Heart right ventricle (tissue), 16 donors: ENCODE measurements around the gene TEX44. TPM values are rescaled to one million over a fixed set of nuclear protein-coding genes. Genes with fewer than 3 reads are reported as not detected.

Source experiments
- ATAC-seq, 8 donors: fragments of 200-7000 bp; cut with Tn5 transposase; one replicate each; pipeline ENCODE4 v1.9.1; 2020; ENCODE audit warnings: mild to moderate bottlenecking in 8 of 8, moderate library complexity in 8 of 8, moderate number of reproducible peaks in 1 of 8
- DNase-seq, 2 donors: peaks; one replicate each; pipeline ENCODE4 v3.0.0-alpha.2; 2020
- H3K27ac ChIP-seq, 10 donors: fragments of 200-600 bp; sonication (generic) in 2 of 10; one replicate each; pipeline versions ENCODE4 v1.5.0 to v1.8.0; 2020 to 2022; ENCODE audit warnings: mild to moderate bottlenecking in 3 of 10
- H3K27me3 ChIP-seq, 7 donors: fragments of 200-600 bp; one replicate each; pipeline ENCODE4 v1.8.0; 2021 to 2022; ENCODE audit warnings: mild to moderate bottlenecking in 2 of 7
- H3K36me3 ChIP-seq, 9 donors: fragments of 200-600 bp; sonication (generic) in 1 of 9; one replicate each; pipeline versions ENCODE4 v1.5.0 to v1.8.0; 2020 to 2022; ENCODE audit warnings: mild to moderate bottlenecking in 2 of 9
- H3K4me1 ChIP-seq, 9 donors: fragments of 200-600 bp; sonication (generic) in 1 of 9; one replicate each; pipeline versions ENCODE4 v1.5.0 to v1.8.0; 2020 to 2022; ENCODE audit warnings: mild to moderate bottlenecking in 4 of 9
- H3K4me3 ChIP-seq, 10 donors: fragments of 200-600 bp; sonication (generic) in 2 of 10; one replicate each; pipeline versions ENCODE4 v1.5.0 to v1.8.0; 2020 to 2022; ENCODE audit warnings: mild to moderate bottlenecking in 7 of 10, moderate library complexity in 2 of 10
- H3K9me3 ChIP-seq, 11 donors: fragments of 200-600 bp in 10 of 11; sonication (generic) in 2 of 11; one replicate each; pipeline versions ENCODE4 v1.5.0 to v1.8.0; 2013 to 2022; ENCODE audit warnings: mild to moderate bottlenecking in 2 of 11, control low read depth in 1 of 11, moderate library complexity in 1 of 11
- WGBS, 2 donors: extraction: QIAGEN DNeasy Blood & Tissue Kit; methylation state at CpG; one replicate each; pipeline ENCODE4 v1.1.7; 2013; ENCODE audit warnings: inconsistent platforms in 1 of 2; 5-methylcytosine and 5-hydroxymethylcytosine counted together
- intact Hi-C, 10 donors: fragments of 100-400 bp; cut with DNase I; formaldehyde crosslinking; loops; one replicate each; pipeline versions ENCODE4 v1.11.1 to v1.14.2; 2022
- polyA plus RNA-seq, 2 donors: library from polyadenylated mRNA; stranded (reverse); fragments of 200-250 nt; gene quantifications; one replicate each; pipeline ENCODE4 v1.2.3, GENCODE V29; 2013
- total RNA-seq, 10 donors: library from RNA; stranded (reverse); fragmentation: NEBNext Ultra II Directional in 3 of 10; extraction: Animal tissue kit (Norgen Biotek cat#: 25700) in 3 of 10; gene quantifications; one replicate each; pipeline versions ENCODE4 v1.2.1 to v1.2.4, GENCODE V29; 2021 to 2023
- TF ChIP-seq, protein P1 (sequence below), 9 donors: fragments of 200-600 bp; sonication (generic) in 2 of 9; IDR thresholded peaks; one replicate each; pipeline versions ENCODE4 v1.5.0 to v1.8.0; 2021 to 2022; ENCODE audit warnings: antibody characterized with exemption in 9 of 9, mild to moderate bottlenecking in 5 of 9, moderate library complexity in 1 of 9
- donor health status: Arrhythmogenic right ventricular cardiomyopathy.
- donor health status: ischemic (EF 13 %, LVEDD 7.1; RV severe dilation, severe dysfunction).
- donor health status: healthy with polysubstance abuse.
- donor health status: DM: no; HTN: yes; CAD: no.
- donor health status: DM: no; HTN: no; CAD: no.
- donor health status: ischemic (EF 25% LVEDD 6.9; RV normal size, moderate dysfunction).
- donor health status: ischemic (EF 25% LVEDD 5.7; RV mildly dilated, moderate dysfunction).
- donor health status: healthy.
- donor health status: DM: yes; HTN: yes; CAD: no.
- donor health status: Ischemic cardiomyopathy.
- donor health status: ischemic (EF 35%, LVEDD 5.7; RV mildly dilated, moderate dysfunction).
- donor health status: nonischemic (EF 11% LVEDD 7.7; RV severe dilation, severe dysfunction).
- donor health status: DM: yes; HTN: yes; CAD: no.
- donor health status: PGD.
- donor health status: ischemic (EF 29% LVEDD 5.4; RV normal size, mild dysfunction).
- donor health status: nonischemic (EF 23%, LVEDD 6.1; RV moderate dilation, normal function).

The TEX44 gene
- total and polyA plus RNA-seq, 12 donors, result not detected

DNA sequence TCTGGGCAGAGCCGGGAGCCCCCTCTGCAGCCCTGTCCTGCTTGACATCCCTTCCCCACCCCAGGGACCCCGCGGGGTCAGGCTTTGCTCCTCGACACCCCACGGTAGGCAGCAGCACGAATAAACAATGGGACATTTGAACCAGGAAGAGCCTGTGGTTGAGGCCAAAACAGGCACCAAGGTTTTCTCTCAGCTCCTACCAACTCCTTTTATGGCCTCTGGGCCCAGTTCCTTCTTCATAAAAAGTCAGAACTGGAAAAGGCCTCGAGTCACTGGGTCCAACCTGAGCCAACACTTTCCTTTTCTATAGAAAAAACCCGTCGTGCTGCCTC is 20.6 kb downstream of the TEX44 start:
- ATAC-seq, result peak in 4 of 8 donors; percentile 1 to 22 (median 4)
- intact Hi-C loops, result loop anchor here (2.0 to 10.0 kb wide), 11 partner anchors 30 to 172 kb away; partner anchors contain the start of genes COPS7B (in 3 of the 10) and PDE6D (in 3 of the 10)

GRCh38 chr2:231613663-231614558 is 21.2 kb downstream of the TEX44 start:
- intact Hi-C loops, result loop anchor here (1.0 to 10.0 kb wide), 12 partner anchors 26 to 171 kb away; partner anchors contain the start of genes COPS7B (in 3 of the 10) and PDE6D (in 3 of the 10)
- Histone ChIP-seq H3K4me3 (peak overlapping the region; percentile 15 to 60 (median 50)), H3K27ac (peak overlapping the region; percentile 92 to 100 (median 98)), H3K4me1 (peaks cover 18 to 46% (median 35%) of the 10 kb centered on the region in 9 donors), H3K36me3 (no peaks in the 10 kb centered on the region), H3K9me3 (no peaks in the 10 kb centered on the region), H3K27me3 (peaks cover 0 to 23% (median 0%) of the 10 kb centered on the region in 7 donors)
- ATAC-seq, result peak; percentile 81 to 89 (median 84)
- TF ChIP-seq, protein P1, sequence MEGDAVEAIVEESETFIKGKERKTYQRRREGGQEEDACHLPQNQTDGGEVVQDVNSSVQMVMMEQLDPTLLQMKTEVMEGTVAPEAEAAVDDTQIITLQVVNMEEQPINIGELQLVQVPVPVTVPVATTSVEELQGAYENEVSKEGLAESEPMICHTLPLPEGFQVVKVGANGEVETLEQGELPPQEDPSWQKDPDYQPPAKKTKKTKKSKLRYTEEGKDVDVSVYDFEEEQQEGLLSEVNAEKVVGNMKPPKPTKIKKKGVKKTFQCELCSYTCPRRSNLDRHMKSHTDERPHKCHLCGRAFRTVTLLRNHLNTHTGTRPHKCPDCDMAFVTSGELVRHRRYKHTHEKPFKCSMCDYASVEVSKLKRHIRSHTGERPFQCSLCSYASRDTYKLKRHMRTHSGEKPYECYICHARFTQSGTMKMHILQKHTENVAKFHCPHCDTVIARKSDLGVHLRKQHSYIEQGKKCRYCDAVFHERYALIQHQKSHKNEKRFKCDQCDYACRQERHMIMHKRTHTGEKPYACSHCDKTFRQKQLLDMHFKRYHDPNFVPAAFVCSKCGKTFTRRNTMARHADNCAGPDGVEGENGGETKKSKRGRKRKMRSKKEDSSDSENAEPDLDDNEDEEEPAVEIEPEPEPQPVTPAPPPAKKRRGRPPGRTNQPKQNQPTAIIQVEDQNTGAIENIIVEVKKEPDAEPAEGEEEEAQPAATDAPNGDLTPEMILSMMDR (IDR thresholded peaks at IDR 0.05), result peak in 7 of 9 donors; percentile 26 to 60 (median 34)
- peak; percentile 93 to 94 for DNase-seq
- WGBS, 2 donors, result 2% methylated on average over 80 to 86 of the region's 86 CpGs

More for the DNA sequence above, 20.6 kb downstream of the TEX44 start:
- TF ChIP-seq, protein P1 (IDR thresholded peaks at IDR 0.05), result no peak
- H3K4me1 ChIP-seq, result peaks cover 18 to 46% (median 35%) of the 10 kb centered on the region in 9 donors
- WGBS, 2 donors, result 20 to 28% methylated on average over 9 of the region's 9 CpGs
- no peaks in the 10 kb centered on the region for H3K36me3 ChIP-seq
- H3K27me3 ChIP-seq, result peaks cover 0 to 23% (median 0%) of the 10 kb centered on the region in 7 donors
- DNase-seq, result peak; percentile 41 to 45
- H3K27ac ChIP-seq, result peak overlapping the region; percentile 92 to 100 (median 98)
- H3K9me3 ChIP-seq, result no peaks in the 10 kb centered on the region
- peak overlapping the region in 9 of 10 donors; percentile 26 to 60 (median 55) for H3K4me3 ChIP-seq

DNA sequence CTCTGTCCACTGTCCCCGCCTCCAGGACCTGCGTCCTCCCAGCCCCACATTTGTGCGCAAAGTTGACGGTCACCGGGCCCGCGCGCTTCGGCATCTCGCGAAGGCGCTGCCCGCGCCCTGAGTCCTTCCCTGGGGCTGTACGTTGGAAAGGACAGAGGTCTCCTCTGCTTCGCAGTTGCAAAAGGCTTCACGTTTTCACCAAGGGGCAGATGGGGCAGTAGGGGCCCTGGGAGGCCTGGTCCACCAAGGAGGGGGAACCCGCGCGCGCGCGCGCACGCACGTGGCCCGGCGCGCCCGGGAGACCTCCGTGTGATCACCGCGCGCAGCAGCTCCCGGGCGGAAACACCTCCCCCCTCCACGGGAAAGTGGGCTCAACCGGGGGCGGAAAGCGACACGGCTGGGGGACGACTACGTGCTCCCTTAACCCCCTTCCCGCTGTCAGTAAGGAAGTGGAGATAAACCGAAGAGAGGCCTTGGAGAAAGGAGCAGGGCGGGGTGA is 21.9 kb downstream of the TEX44 start:
- Histone ChIP-seq H3K36me3 (no peaks in the 10 kb centered on the region), H3K27me3 (peaks cover 0 to 23% (median 0%) of the 10 kb centered on the region in 7 donors), H3K4me1 (peaks cover 18 to 46% (median 35%) of the 10 kb centered on the region in 9 donors), H3K9me3 (no peaks in the 10 kb centered on the region), H3K27ac (peak overlapping the region; percentile 92 to 100 (median 98)), H3K4me3 (peak overlapping the region; percentile 15 to 60 (median 50))
- intact Hi-C loops, result loop anchor here in 7 of 10 donors (1.0 to 10.0 kb wide), 6 partner anchors 26 to 170 kb away; partner anchors contain the start of genes COPS7B (in 3 of the 7) and PDE6D (in 3 of the 7)
- ATAC-seq, result peak; percentile 11 to 39 (median 28)
- 2 to 3% methylated on average over 44 to 46 of the region's 46 CpGs for WGBS, 2 donors
- TF ChIP-seq, protein P1 (IDR thresholded peaks at IDR 0.05), result no peak
- peak; percentile 65 to 80 for DNase-seq
